Hepatic stellate cell (primary cell): ENCODE measurements around the gene C15orf40.
"Not testable (repeated sequence)": the region's sequence is repeated elsewhere in the genome, so short reads cannot be mapped to it uniquely, and the experiment has no call there.

Experiments
- DNase-seq: peaks from one replicate; pipeline ENCODE4 v3.0.0; 2011; ENCODE audit warnings: low spot score

C15orf40 gene

GRCh38 chr15:82951472-82952157 is 59.8 kb downstream of the C15orf40 start:
- no peak for DNase-seq

- no peak for DNase-seq
Measured at GRCh38 chr15:82950746-82951370, 60.6 kb downstream of the C15orf40 start.

- no peak for DNase-seq
Measured at GRCh38 chr15:82950295-82950694, 61.1 kb downstream of the C15orf40 start.

GRCh38 chr15:82946155-82946701 is 65.2 kb downstream of the C15orf40 start:
- DNase-seq = no peak

GRCh38 chr15:82945326-82945725 is 66.1 kb downstream of the C15orf40 start:
- no peak for DNase-seq

GRCh38 chr15:82944821-82945220 is 66.6 kb downstream of the C15orf40 start:
- DNase-seq = no peak

GRCh38 chr15:82944056-82944455 is 67.4 kb downstream of the C15orf40 start:
- DNase-seq = no peak

- DNase-seq = no peak
Measured at GRCh38 chr15:82943176-82943575, 68.3 kb downstream of the C15orf40 start.

GRCh38 chr15:82942691-82943090 is 68.7 kb downstream of the C15orf40 start:
- DNase-seq = no peak

- not testable (repeated sequence) for DNase-seq
Measured at GRCh38 chr15:82939678-82940077, 71.8 kb downstream of the C15orf40 start.
